GM19395 (cell line): ENCODE measurements around the gene OR2T11.
A peak's percentile ranks its signal among the peaks of the same experiment; 100 is the strongest.
"Not testable (repeated sequence)": the region's sequence is repeated elsewhere in the genome, so short reads cannot be mapped to it uniquely, and the experiment has no call there.

Experiments used
- ATAC-seq: cut with Tn5 transposase; IDR thresholded peaks from one replicate; pipeline ENCODE4 v1.9.1; 2021; ENCODE audit warnings: mild to moderate bottlenecking, moderate library complexity; ENCODE audit not compliant: unreplicated experiment

OR2T11 gene, protein sequence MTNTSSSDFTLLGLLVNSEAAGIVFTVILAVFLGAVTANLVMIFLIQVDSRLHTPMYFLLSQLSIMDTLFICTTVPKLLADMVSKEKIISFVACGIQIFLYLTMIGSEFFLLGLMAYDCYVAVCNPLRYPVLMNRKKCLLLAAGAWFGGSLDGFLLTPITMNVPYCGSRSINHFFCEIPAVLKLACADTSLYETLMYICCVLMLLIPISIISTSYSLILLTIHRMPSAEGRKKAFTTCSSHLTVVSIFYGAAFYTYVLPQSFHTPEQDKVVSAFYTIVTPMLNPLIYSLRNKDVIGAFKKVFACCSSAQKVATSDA

DNA sequence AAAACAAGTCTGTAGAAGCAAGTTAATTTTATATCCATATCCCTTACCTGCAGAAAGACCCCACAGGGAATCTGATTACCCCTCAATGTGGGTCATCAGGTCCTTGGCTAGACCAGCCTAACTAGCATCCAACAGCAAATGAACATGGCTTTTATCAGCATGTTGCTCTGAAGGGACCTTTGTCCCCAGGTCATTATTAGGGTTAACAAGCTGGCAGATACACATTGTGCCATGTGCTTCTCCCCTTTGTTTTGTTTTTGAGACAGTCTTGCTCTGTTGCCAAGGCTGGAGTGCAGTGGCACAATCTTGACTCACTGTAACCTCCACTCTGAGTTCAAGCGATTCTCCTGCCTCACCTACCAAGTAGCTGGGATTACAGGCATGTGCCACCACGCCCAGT is at the start of gene OR2T11:
Gene OR2T11 (minus strand): TSS at position 101 of the 400 bp plus-strand sequence. CDS start 7,963 bp downstream, outside the sequence.
- ATAC-seq, result not testable (repeated sequence)

DNA sequence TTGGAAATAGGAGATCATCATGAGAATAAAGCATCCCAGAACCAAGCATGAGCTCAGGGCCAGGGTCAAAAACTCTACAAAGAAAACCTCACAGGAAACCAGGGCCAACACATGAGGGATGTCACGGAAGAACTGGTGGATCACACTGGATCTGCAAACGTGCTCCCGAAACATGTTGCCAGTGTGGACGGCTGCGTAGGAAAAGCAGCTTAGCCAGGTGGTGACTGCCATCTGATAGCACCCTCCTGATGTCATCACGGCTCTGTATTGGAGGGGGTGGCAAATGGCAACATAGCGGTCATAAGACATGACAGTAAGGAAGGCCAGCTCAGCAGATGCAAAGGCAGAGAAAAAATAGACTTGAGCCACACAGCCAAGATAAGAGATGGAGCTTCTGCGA is 46.8 kb upstream of the OR2T11 start:
- no peak for ATAC-seq

DNA sequence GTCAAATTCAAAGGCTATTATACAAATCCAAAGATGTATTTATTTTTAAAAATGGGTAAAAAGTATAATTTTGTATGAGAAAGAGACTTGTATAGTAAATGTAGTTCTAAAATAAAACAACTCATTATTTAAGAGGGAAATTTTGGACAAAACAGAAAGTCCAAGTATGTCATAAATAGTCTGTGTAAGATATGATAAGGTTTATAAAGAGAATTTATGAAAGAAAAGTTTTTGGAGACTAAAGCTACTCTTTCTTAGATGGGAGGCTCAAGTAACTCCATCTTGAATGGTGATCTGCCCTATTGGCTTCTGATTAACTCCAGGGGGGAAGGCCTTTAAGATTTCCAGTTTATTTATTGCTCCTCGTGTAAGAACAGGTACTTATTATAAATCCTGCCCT is 35.1 kb upstream of the OR2T11 start:
- no peak for ATAC-seq

DNA sequence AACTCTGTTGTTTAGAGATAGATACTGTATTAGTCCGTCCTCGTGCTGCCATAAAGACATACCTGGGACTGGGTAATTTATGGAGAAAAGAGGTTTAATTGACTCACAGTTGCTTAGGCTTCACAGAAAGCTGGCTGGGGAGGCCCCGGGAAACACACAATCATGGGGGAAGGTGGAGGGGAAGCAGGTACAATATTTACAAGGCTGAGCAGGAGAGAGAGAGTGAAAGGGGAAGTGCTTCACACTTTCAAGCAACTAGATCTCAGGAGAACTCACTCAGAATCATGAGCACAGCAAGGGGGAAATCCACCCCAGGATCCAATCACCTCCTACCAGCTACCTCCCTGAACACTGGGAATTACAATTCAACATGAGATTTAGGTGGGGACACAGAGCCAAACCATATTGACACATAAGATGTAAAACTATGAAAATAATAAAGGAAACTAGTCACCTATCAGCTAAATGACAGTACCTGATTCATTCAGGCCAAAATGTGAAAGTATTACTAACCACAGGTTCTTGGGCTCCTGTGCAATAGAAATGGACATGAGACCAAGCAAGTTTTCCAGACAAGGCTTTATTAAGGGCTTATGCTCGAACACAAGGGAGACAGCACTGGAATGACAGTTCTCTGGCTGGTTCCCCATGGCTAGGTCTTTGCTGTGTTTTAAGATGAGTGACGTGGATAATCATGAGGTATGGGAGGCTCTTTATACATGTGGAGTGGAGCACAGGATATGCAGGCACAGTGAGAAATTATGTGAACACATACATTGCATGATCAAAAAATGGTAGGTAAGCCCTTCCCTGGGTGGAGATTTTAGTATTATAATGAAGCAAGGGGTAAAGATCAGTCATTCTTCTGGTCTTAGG is 28.8 kb upstream of the OR2T11 start:
- ATAC-seq, result peak; percentile 97

DNA sequence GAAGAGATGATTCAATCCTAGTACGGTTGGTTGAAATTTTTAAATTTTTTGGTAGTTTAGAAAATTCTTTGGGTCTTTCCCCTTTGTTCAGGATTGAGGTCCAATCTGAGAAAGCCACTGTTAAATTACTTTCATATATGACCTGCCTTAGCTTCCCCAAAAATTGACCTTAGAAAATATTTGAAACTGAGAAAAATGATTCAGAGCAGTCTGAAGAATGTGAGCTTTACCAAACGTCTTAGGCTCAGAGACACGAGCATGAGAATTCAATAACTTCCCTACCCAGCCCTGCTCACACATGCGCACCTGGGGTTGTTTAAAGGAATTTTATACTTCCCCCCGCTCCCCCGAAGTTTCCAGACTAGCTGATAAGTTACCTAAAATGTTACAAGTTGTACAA is 21.9 kb upstream of the OR2T11 start:
- ATAC-seq, result peak; percentile 59

DNA sequence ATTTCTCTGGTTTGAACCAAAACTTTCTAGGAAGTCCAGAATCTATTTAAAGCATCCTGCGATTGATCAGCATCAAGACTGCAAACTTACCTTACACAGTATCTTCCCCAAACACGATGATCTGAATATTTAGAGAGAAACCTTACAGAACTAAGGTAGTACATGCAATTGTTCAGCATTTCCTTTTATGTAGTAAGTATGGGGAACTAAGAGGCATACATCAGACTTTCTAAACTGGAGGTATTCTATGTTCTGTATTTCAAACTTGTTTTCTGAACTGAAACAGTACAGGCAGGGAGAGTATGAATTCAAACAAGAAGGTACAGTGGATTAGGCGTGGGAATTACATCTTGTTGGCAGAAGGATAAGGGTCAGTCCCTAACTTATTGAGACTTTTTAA is 20.5 kb upstream of the OR2T11 start, which contains the start of gene OR2T27:
Gene OR2T27 (minus strand): TSS at position 175 of the 400 bp plus-strand sequence. CDS start 4,644 bp downstream, outside the sequence.
- ATAC-seq, result peak; percentile 68

DNA sequence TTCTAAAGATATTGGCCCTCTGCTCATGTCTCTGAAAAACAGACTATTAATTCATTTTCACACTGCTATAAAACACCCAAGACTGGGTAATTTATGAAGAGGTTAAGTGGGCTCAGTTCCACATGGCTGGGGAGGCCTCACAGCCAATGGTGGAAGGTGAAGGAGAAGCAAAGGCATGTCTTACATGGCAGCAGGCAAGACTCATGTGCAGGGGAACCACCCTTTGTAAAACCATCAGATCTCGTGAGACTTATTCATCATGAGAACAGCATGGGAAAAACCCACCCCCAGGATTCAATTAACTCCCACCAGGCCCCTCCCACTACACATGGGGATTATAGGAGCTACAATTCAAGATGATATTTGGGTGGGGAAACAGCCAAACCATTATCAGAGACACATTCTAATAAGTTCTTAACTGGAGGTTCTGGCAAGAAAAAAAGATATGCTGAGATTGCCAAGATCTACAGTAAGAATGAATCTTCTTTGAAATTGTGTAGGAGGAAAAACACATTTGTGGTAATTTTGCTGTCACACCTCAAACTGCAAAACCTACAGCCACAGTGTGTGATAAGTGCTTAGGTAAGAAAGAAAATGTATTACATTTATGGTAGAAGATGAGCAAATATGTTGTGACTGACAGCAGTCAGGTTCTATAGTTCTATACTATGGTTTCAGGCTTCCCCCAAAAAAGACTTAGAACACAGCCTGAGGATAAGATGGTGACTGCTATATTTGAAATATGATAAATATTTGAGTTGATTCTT is 14.1 kb upstream of the OR2T11 start:
- ATAC-seq, result not testable (repeated sequence)

DNA sequence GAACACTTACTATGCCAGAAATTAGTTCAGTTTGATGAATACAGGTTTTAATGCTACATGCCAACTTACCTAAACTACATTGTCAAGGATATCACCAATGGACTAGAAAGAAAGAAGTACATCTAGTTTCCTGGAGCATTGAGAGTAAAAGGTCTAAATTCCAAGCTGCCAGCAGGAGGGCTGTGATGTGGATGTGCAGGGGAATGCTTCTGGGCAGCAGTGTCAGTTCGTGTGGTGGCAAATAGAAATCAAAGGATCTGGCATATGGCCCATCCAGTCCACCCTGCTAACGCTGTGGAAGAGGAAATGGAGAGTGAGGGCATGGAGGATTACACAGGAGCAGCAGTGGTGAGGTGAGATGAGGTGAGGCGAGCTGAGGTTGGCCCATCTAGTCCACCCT is 10.3 kb upstream of the OR2T11 start, which contains the start of gene OR2T35:
Gene OR2T35 (minus strand): TSS at position 101 of the 400 bp plus-strand sequence. CDS start 6,020 bp downstream, outside the sequence.
- ATAC-seq, result not testable (repeated sequence)

DNA sequence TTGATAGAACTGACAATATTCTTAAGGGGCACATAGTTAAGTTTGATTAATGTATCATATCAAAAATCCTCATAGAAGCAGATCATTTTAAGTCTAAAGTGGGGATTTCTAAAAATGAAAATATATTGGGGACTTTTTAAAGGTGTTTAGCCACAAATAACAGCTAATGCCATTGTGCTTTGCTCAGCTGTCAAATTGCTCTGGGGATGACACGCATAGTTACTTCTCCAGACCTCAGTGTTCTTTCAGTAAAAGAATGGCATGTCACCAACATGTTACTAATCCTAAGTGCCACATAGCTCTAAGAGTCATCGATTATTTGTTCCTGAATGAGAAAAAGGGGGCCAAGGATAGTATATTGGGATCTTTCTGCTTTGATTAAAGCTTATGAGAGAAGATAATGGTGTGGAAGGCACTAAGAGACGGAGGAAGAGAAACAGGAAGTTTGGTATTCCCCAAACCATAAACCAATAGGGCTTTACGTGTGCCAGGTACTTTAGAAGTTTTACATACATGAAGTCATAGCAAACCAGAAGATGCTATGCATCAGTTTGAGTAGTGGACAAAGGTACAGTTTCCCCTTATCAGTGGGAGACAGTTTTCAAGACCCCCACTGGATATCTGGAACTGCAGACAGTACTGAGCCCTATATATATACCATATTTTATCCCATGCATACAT is 8.2 kb upstream of the OR2T11 start:
- peak; percentile 56 for ATAC-seq

DNA sequence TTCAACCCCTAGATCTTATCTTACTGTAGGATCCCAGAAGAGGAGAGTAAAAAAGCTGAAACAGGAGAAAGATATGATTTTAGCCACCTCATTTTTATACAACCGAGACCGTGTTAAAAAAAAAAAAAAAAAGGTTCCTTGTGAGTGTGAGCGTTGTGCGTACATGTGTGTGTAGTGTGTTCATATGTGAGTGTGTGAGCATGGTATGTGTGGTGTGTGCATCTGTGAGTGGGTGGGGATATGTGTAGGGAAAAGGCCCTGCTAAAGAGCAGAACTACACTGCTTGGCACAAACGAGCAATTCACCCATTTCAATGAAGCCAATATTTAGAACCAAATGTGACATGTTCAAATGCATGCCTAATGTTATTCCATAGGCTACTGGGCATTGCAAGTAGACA is 6.7 kb upstream of the OR2T11 start:
- peak; percentile 6 for ATAC-seq

DNA sequence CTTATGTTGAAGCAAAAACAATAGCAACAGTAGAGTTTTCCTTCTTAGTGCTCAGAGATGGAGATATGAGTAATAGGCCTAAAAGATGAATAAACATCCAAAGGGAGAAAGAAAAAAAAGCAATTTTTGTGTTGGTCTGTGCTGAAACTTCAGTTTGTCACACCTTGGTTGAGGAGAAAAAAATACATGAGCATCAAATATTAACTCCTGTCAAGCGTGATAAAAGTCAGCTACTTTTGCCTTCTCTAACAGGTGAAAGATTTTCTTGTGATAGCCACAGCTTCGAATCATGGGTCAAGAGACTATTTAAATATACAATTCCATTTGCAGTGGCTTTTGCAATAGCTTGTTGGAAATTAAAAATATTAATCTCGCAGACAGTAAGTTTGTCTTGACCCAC is 6.0 kb upstream of the OR2T11 start:
- peak; percentile 47 for ATAC-seq

DNA sequence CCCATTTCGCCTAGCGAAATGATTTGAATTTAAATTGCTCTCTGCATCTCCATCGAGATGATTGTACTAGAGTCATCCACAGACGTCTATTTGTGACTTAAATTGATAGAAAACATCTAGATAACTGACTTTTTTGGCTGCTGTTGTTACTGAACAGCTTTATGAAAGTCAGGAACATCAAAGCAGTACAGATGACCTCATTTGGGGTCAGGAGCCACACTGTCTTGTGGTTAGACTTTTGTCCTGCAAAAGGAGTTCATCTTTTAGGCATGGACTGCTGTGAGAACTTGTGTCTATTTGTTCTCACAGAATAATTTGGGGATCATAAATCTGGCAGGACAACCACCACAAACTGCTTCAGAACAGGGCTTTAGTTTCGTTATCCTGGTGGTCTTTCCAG is 4.8 kb upstream of the OR2T11 start:
- ATAC-seq, result peak; percentile 42

DNA sequence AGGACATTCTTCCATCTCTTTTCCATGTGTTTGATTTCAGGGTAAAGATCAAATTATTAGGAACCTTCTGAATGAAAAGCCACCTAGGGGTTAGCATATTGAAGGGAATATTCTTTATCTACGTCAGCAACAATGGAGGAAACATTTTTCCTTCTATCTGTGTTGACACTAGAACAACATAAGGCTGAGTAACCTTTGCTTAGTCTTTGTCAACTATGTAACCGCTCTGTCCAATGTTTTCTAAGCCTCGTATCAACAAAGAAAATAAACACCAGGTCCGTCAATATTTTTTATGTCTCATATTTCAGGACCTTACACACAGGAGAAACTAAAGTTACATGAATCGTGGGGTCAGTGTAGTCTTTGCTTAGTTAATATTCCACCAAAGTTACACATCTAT is 1.7 kb upstream of the OR2T11 start:
- not testable (repeated sequence) for ATAC-seq

DNA sequence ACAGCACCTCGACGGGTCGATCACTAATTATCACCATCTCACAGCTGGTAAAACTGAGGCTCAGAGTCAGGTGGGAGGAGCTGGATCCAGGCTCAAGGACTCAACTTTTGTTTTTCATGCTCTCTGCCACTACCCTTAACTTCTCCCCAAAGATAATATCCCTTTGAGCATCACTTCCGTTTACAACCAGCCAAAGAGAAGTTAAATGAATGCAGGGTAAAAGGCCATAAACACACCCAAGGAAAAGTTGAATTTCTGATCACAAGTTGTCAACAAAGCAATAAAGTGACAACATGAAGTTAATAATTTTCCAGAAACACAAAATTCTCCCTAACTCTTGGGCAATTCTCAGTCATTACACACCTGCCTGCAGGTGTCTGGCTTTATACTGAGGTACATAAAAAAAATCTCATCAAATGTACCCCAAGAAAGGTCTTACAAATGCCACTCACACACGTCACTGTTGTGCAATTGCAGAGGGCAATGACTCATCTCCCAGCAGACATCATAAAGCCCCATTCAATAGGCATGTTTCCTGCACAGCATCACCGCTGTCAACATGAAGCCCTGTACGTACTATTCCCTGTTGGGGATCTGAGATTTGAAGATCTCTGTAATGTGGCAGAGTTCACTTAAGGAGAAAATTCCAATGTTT is 3.4 kb downstream of the OR2T11 start:
- ATAC-seq, result no peak

DNA sequence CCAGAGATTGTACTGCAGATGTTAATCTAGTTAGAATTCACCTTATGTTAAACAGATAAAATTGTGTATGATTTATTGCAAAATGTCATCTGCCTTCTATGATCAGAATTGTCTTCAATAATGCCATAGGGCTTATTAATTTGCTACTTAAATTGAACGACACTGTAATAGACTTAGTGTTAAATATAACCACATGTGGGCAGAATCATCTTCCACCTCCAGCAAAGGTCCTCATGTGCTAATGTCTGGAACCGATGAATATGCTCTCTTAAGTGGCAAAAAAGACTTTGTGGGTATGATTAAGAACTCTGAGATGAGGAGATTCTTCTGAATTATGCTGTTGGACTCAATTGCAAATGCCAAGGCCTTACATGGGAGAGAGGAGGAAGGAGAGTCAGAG is 4.3 kb downstream of the OR2T11 start:
- ATAC-seq, result no peak

DNA sequence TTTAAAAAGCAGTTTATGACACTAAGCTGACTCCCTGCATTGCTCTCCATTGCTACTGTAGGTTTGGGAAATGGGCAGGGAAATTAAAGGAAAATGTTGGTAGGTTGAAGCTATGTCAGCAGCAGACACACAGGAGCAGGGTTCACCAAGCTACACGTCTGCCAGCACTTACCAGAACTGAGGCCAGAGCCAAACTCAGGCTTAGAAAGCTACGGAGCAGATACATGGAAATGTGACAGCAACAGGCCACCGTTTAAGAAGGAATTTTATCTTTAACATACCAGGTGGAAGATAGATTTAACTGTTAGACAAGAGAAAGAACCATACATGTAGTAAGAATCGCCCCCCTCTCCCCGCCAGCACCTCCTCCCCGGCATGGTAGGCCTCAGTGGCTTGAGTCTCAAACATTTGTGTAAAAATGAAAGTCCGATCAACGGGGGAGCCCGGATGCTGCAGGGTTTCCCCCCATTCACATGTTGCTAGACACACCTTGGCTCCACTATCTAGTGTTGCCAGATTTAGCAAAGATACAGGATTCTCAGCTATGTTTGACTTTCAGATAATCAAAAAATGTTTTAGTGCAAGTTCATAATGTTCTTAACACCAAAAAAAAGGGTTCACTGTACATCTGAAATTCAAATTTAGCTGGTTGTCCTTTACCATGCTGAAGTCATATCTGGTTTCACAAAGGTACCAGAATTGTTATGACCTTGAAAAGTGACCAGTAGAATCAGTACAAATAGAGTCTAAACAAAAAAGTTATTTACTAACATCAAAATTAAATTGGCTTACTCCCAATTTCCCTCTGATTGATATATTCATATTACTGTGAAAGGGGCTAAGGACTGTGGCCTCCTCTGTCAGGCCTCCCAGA is 6.7 kb downstream of the OR2T11 start:
- ATAC-seq, result peak; percentile 94

DNA sequence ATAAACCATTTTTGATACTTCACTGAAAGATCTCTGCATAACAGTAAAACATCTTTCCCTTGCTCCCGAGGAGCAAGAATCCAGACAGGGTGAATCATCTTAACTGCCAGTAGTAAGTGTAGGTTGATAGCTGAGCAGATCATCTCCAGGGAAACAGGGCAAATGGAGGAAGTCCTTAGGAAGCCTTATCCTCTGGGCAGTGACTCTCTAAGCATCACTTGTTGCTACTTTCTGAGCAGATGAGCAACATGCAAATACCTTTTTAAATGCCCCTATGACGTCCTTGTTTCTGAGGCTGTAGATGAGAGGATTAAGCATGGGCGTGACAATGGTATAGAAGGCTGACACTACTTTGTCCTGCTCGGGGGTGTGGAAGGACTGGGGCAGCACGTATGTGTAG is 8.9 kb downstream of the OR2T11 start:
- ATAC-seq, result no peak

DNA sequence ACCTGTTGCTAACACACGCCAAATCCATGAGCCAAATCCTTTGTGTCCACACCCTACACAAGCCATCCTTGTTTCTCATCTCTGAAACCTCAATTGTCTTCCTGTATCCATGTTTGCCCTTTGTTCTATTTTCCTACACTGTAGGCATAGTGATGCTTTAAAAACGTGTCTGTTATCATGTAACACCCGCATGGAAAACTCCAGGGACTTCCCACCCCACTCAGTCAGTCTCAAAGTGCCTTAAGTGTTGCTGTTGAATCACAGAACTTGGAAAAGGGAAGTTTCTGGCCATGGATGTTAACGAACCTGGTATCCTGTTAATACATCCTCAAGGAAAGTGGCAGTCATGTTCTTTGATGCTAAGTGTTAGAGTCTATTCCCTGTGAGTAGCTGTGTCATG is 9.7 kb downstream of the OR2T11 start:
- ATAC-seq, result no peak

DNA sequence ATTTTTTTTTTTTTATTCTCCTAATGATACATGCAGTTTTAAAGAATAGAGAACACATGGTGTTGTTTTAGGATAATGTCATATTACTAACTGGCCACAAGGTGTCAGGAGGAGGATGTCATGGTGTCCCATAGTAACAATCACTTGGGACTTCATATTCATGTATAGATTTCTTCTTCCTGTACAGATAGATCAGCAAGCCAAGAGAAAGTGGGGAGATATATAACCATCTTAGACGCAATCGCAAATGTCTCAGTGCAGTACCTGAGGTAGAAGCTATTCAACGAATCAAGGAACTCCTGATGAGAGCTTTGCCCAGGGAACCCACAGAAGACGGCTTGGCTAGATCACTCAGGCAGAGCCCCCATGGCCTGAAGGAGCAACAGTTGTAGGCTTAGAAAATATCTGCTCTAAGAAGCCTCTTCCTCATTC is 12.3 kb downstream of the OR2T11 start:
- ATAC-seq, result peak; percentile 90
